ENCODE results near the gene KIF5C. TPM values are rescaled to one million over a fixed set of nuclear protein-coding genes. Genes with fewer than 3 reads are reported as not detected.

Gene KIF5C
- total RNA-seq, 1 donor from 2014 or later: 1.3 TPM

- Mint-ChIP-seq H3K27ac (no peak overlapping the region), H3K4me1 (peaks cover 3% of the 10 kb centered on the region), H3K9me3 (no peaks in the 10 kb centered on the region), H3K27me3 (ENCODE audit: low read depth) (no peaks in the 10 kb centered on the region), H3K4me3 (no peak overlapping the region), H3K36me3 (no peaks in the 10 kb centered on the region)
- no peak for TF ChIP-seq CTCF (IDR thresholded peaks at IDR 0.05; ENCODE audit: unreplicated experiment)
- DNase-seq (ENCODE audit: low spot score in 2 of 2, unreplicated experiment in 2 of 2): no peak
Measured at GRCh38 chr2:148981324-148981723, 106.3 kb downstream of the KIF5C start.

- H3K4me3 Mint-ChIP-seq: no peak overlapping the region
- H3K4me1 Mint-ChIP-seq: peaks cover 3% of the 10 kb centered on the region
- no peak for DNase-seq (ENCODE audit: low spot score in 2 of 2, unreplicated experiment in 2 of 2)
- H3K27ac Mint-ChIP-seq: no peak overlapping the region
- no peak for TF ChIP-seq CTCF (IDR thresholded peaks at IDR 0.05; ENCODE audit: unreplicated experiment)
- H3K27me3 Mint-ChIP-seq (ENCODE audit: low read depth): no peaks in the 10 kb centered on the region
- H3K36me3 Mint-ChIP-seq: no peaks in the 10 kb centered on the region
- H3K9me3 Mint-ChIP-seq: no peaks in the 10 kb centered on the region
Measured at GRCh38 chr2:148981781-148982180, 106.8 kb downstream of the KIF5C start.

- Mint-ChIP-seq H3K4me1 (peaks cover 3% of the 10 kb centered on the region), H3K27ac (no peak overlapping the region), H3K4me3 (no peak overlapping the region), H3K9me3 (no peaks in the 10 kb centered on the region), H3K36me3 (no peaks in the 10 kb centered on the region), H3K27me3 (ENCODE audit: low read depth) (no peaks in the 10 kb centered on the region)
- no peak for DNase-seq (ENCODE audit: low spot score in 2 of 2, unreplicated experiment in 2 of 2)
- TF ChIP-seq CTCF (IDR thresholded peaks at IDR 0.05; ENCODE audit: unreplicated experiment): no peak
Measured at GRCh38 chr2:148982282-148982681, 107.3 kb downstream of the KIF5C start.

GRCh38 chr2:148983896-148984295, 108.9 kb downstream of the KIF5C start:
- Mint-ChIP-seq H3K4me3 (no peak overlapping the region), H3K4me1 (no peaks in the 10 kb centered on the region), H3K27ac (no peak overlapping the region), H3K27me3 (ENCODE audit: low read depth) (no peaks in the 10 kb centered on the region), H3K36me3 (no peaks in the 10 kb centered on the region), H3K9me3 (no peaks in the 10 kb centered on the region)
- no peak for TF ChIP-seq CTCF (IDR thresholded peaks at IDR 0.05; ENCODE audit: unreplicated experiment)
- no peak for DNase-seq (ENCODE audit: low spot score in 2 of 2, unreplicated experiment in 2 of 2)

- no peaks in the 10 kb centered on the region for H3K4me1 Mint-ChIP-seq
- TF ChIP-seq CTCF (IDR thresholded peaks at IDR 0.05; ENCODE audit: unreplicated experiment): no peak
- no peaks in the 10 kb centered on the region for H3K9me3 Mint-ChIP-seq
- no peak overlapping the region for H3K27ac Mint-ChIP-seq
- H3K4me3 Mint-ChIP-seq: no peak overlapping the region
- H3K27me3 Mint-ChIP-seq (ENCODE audit: low read depth): no peaks in the 10 kb centered on the region
- no peak for DNase-seq (ENCODE audit: low spot score in 2 of 2, unreplicated experiment in 2 of 2)
- no peaks in the 10 kb centered on the region for H3K36me3 Mint-ChIP-seq
Measured at GRCh38 chr2:148984449-148984848, 109.4 kb downstream of the KIF5C start.

- DNase-seq (ENCODE audit: low spot score in 2 of 2, unreplicated experiment in 2 of 2): no peak
- H3K4me1 Mint-ChIP-seq: no peaks in the 10 kb centered on the region
- H3K4me3 Mint-ChIP-seq: no peak overlapping the region
- H3K27ac Mint-ChIP-seq: no peak overlapping the region
- no peaks in the 10 kb centered on the region for H3K27me3 Mint-ChIP-seq (ENCODE audit: low read depth)
- TF ChIP-seq CTCF (IDR thresholded peaks at IDR 0.05; ENCODE audit: unreplicated experiment): no peak
- no peaks in the 10 kb centered on the region for H3K9me3 Mint-ChIP-seq
- H3K36me3 Mint-ChIP-seq: no peaks in the 10 kb centered on the region
Measured at GRCh38 chr2:148987286-148987685, 112.3 kb downstream of the KIF5C start.

Data from mesothelial cell of epicardium (in vitro differentiated cells).